GM12801 (cell line): ENCODE measurements around the gene MAP3K7CL.

Experiments used
- TF ChIP-seq, protein P1 (sequence below): IDR thresholded peaks from one replicate; pipeline ENCODE4 v1.5.1; 2011; ENCODE audit warnings: control low read depth; ENCODE audit not compliant: insufficient read length; ENCODE audit errors: extremely low read depth

The MAP3K7CL gene

DNA sequence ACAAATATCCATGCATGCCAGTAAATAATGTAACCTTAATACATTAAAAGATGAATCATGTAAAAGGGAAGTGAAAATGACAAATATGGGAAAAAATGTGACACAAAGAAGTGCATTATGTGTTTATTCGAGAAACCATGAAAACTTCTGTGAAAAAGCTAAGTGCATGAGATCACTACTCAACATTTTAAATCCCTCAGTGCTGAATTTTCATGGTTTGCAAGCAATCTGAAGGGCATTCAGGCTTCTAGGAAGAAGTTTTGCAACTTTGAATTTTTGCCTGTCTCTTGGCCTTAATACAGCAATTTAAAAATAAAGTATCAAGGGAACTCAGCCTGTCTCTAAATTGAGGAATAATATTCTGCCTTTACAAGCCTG is 78.2 kb downstream of the MAP3K7CL start:
- TF ChIP-seq, protein P1, sequence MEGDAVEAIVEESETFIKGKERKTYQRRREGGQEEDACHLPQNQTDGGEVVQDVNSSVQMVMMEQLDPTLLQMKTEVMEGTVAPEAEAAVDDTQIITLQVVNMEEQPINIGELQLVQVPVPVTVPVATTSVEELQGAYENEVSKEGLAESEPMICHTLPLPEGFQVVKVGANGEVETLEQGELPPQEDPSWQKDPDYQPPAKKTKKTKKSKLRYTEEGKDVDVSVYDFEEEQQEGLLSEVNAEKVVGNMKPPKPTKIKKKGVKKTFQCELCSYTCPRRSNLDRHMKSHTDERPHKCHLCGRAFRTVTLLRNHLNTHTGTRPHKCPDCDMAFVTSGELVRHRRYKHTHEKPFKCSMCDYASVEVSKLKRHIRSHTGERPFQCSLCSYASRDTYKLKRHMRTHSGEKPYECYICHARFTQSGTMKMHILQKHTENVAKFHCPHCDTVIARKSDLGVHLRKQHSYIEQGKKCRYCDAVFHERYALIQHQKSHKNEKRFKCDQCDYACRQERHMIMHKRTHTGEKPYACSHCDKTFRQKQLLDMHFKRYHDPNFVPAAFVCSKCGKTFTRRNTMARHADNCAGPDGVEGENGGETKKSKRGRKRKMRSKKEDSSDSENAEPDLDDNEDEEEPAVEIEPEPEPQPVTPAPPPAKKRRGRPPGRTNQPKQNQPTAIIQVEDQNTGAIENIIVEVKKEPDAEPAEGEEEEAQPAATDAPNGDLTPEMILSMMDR, result no peak

DNA sequence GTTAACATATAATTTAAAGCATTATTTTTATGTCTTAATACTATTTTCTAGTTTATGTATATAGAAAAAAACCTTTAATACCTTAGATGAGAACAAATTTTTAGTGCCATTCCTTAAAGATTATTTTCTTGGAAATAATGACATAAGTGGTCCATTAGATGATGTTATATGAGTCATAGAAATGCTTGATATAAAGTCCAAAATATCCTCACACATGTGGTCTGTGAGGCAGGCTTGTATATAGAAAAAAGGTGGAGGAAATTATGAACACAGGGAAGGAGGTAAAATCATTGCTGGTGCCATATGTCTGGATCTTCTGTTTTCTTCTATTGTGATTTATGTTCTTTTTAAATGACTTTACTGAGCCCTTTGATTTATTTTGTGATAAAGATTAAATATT is 79.3 kb downstream of the MAP3K7CL start:
- TF ChIP-seq, protein P1, result no peak

DNA sequence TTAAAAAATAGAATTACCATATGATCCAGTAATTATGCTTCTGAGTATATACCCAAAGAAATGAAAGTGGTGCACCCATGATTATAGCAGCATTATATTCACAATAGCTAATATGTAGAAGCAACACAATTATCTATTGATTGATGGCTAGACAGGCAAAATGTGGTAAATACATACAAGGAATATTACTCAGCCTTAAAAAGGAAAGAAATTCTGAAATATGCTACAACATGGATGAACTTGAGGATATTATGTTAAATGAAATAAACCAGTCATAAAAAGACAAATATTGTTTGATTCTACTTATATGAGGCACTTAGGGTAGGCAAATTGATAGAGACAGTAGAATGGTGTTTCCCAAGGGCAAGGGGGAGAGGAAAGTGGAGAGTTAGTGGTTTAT is 80.8 kb downstream of the MAP3K7CL start:
- TF ChIP-seq, protein P1, result no peak

DNA sequence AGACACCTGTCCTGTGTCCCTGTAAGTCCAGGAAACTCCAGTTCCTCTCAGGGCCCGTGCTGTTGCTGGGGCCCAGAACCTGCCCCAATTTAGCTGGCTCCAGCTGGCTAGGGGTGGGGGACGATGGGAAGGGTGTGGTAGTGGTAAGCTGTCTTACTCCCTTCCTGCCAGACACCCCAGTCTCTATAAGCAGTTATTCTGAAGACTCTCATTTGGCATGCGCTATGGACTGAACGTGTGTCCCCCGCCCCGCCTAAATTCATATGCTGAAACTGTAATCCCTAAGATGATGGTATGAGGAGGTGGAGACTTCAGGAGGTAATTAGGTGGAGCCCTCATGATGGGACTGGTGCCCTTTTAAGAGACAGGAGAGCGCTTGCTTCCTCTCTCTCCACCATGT is 82.0 kb downstream of the MAP3K7CL start:
- TF ChIP-seq, protein P1, result no peak

GRCh38 chr21:29213513-29214385 is 83.3 kb downstream of the MAP3K7CL start:
- TF ChIP-seq, protein P1, result no peak

DNA sequence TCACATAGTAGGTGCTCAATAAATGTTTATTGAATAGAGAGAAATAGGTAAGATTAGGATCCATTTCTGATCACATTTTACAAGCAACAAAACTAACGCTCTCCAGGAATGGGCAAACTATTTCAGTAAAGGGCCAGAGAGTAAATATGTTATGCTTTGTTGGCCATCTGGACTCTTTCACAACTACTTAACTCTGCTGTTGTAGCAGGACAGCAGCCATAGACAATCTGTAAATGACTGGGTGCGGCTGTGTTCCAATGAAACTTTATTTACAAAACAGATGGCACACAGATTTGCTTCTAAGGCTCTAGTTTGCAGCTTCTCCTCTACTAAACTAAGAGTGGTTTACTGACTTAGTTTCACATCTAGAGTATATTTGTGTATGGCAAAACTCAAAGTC is 85.3 kb downstream of the MAP3K7CL start:
- TF ChIP-seq, protein P1, result no peak

DNA sequence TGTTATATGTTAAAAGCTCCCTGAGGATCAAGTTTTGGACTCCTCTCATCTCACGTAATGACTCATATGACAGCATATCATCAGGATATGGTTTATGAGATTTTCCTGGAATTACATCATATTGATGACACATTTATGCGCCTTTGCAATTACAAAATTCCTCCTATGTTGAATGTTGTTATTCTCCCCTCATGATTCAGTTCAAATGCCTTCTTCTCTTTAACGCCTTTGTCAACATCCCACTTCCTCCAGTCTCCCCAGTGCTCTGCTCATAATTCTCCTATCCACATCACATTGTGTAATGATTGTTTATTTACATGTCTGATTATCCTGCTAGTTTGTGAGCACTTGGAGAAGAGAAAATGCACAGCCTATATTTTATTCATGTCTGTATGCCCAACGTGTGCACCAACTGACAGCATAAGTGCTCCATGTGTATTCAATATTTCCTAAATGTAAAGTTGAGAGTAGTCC is 87.4 kb downstream of the MAP3K7CL start:
- TF ChIP-seq, protein P1, result no peak
